GM19043 (cell line): ENCODE measurements around the gene C1orf35.

Experiments
- ATAC-seq: cut with Tn5 transposase; IDR thresholded peaks from one replicate; pipeline ENCODE4 v1.9.1; 2021; ENCODE audit warnings: low read depth; ENCODE audit not compliant: unreplicated experiment

The C1orf35 gene

DNA sequence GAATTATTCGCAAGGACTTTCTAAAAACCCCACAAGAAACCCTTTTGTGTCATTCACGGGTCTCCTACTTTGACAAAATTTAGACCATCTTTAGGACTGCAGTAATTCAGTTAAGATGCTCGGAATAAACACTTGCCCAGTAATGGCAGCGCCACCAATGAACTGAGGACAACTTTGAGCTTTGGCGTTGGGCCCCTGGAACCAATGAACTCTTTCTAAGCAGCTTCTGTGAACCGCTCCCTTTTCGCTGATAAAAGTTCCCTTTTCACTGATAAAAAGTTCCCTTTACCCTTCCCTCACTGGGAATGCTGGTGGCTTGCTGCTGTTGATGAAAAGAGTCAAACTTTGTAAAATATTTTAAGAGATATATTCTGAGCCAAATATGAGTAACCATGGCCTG is 7.4 kb upstream of the C1orf35 start:
- no peak for ATAC-seq

- ATAC-seq: no peak
Measured at GRCh38 chr1:228109962-228110488, 6.9 kb upstream of the C1orf35 start.

GRCh38 chr1:228109073-228109961 is 6.2 kb upstream of the C1orf35 start, which contains the start of gene MRPL55:
Gene MRPL55, minus strand, starts transcription at chr1:228109299. Its CDS starts 1,039 bp downstream, at chr1:228108260.
- peak; percentile 87 for ATAC-seq

DNA sequence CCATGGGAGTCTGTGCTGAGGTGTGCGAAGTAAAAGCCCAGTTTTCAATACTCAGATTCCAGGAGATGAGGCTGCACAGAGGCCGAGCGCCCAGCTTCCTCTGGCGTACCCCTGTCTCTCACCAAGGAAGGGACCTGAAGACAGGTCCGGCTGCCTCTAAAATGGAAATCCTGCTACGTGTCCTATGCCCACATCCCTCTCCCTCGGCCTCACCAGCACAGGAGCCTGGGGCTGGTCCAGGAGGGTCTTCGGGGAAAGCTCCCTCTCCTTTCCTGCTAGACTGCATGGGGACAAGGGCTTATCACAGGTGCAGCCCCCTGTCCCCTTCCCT is 5.6 kb upstream of the C1orf35 start:
- no peak for ATAC-seq

GRCh38 chr1:228108055-228108690 is 5.0 kb upstream of the C1orf35 start:
- ATAC-seq: no peak

- no peak for ATAC-seq
Measured at GRCh38 chr1:228107636-228108035, 4.5 kb upstream of the C1orf35 start.

DNA sequence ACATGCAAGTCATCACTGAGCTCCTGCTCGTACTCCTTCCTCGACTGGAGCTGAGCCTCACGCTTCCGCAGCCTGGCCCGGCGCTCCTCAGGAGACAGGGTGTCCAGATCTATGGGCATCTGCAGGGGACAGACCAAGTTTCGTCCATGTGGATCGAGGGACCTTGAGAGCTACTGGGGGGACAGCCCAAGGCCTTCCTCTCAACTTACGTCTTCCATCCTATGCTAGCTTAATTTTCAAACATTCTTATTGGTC is 3.6 kb upstream of the C1orf35 start:
- ATAC-seq: no peak

DNA sequence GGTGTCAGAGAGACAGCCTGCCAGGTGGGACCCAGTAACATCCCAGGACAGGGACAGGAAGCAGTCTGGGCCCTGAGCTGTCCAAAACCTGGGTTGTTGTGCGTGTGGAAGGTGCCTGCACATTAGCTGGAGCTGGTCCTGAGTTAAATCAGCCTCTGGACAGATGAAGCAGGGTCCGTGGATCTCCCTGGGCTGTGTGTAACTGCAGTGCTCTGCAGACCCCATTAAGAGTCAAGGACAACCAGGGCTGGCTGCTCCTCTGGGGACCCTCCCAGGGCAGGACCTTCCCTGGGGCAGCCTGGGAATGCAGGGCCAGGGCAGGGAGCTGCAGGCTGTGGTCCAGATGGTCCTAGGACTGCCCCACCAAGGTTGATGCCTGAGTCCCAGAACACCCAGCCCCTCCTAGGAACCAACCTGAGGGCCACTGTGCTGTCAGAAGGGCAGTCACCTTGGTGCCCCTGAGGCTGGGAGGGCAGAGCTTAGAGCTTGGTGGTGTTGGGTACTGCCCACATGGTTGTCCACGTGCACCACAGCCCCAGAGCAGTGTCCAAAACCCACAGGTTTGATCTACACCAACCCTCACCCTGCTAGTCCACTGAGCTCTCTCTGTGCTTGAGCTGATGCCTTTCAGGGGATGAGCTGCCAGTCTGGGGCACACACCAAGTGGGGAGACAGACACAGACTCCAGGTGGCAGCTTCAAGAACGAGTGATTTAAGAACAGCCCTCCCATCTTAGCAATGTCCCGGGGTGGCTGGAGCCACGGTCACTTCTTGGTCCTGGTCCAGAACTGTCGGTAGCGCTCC is 3.1 kb upstream of the C1orf35 start:
- no peak for ATAC-seq

GRCh38 chr1:228105270-228105995 is 2.3 kb upstream of the C1orf35 start:
- ATAC-seq: no peak

- no peak for ATAC-seq
Measured at GRCh38 chr1:228104526-228105269, 1.6 kb upstream of the C1orf35 start.

DNA sequence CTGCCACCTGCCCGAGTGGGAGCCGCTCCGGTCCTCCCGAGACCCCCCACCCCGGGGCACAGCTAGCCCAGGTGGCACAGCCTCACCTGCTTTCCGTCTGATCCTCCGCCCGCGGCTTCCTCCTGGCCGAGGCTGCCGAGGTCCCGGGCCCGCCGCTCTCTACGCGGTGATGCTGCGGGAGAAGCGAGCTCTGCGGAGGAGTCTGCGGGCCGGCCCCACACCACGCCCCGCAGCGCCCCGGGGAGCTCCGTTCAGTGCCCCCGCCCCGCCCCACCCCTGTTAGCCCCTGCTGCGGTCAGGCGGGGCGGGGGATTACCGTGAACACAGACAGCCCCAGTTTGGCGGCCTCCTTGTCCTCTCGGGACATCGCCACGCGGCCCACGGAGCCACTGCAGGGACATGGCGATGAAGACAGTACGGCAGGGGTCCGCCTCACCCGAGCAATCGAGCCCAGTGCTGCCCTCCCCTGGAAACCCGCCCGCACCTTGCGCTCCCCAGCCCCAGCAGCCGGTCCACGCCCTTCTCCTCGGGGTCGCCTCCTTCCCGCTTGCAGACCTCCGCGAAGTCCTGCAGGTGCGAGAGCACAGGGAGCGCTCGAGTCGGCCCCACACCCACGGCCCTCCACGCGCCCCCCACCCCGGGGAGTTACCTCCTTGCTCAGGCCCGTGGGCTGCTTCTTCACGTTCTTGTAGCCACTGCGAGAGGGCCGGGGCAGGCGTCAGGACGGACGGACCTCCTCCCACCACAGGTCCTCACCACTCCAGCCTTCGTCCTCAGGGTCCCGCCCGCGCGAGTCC is 933 bp downstream of the C1orf35 start:
- ATAC-seq: no peak

GRCh38 chr1:228101614-228101993 is 1.5 kb downstream of the C1orf35 start:
- ATAC-seq: no peak

- ATAC-seq: no peak
Measured at GRCh38 chr1:228100822-228101613, 2.1 kb downstream of the C1orf35 start.

GRCh38 chr1:228099331-228099732 is 3.8 kb downstream of the C1orf35 start:
- no peak for ATAC-seq

GRCh38 chr1:228098323-228098931 is 4.7 kb downstream of the C1orf35 start:
- no peak for ATAC-seq

- no peak for ATAC-seq
Measured at GRCh38 chr1:228097333-228098081, 5.6 kb downstream of the C1orf35 start.
